GM06990 (cell line): Measurements from ENCODE around the gene PRKCZ.

Experiments used
- DNase-seq: peaks from one replicate; pipeline ENCODE4 v3.0.0-alpha.2; 2011; ENCODE audit not compliant: insufficient read length; ENCODE audit errors: extremely low read depth
- H3K27me3 ChIP-seq: replicated peaks from 2 replicates; pipeline ENCODE4 v1.6.0; 2011; ENCODE audit warnings: low read length; ENCODE audit not compliant: control insufficient read depth, insufficient read depth
- H3K36me3 ChIP-seq: 2 replicates; pipeline ENCODE4 v1.5.1; 2011; ENCODE audit warnings: low read length; ENCODE audit not compliant: control insufficient read depth, insufficient read depth
- H3K4me3 ChIP-seq: replicated peaks from 2 replicates; pipeline ENCODE4 v1.5.1; 2011; ENCODE audit warnings: low read depth, mild to moderate bottlenecking, control low read depth, low read length
- TF ChIP-seq, protein P1 (sequence below): IDR thresholded peaks from 2 replicates; pipeline ENCODE4 v1.5.1; 2011; ENCODE audit warnings: low read length, control low read depth, mild to moderate bottlenecking, inconsistent platforms; ENCODE audit not compliant: insufficient read depth, poor library complexity, severe bottlenecking

Gene PRKCZ

DNA sequence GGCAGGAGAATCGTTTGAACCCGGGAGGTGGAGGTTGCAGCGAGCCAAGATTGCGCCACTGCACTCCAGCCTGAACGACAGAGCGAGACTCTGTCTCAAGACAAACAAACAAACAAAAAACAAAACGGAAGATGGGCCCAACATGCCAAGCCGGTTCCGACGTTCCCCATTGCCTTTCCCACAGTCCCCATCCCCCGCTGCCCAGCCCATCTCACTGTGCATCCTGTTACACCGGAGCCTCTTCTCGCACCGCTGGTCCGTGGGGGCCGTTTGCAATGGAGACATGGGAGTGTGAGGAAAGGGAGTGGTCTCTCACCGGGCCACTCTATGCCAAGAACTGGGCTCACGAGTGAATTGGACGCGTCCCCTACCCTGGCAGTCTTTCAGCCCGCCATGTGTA lies 45.4 kb upstream of the PRKCZ start:
- Histone ChIP-seq H3K36me3 (no peaks in the 10 kb centered on the region), H3K4me3 (no peak overlapping the region), H3K27me3 (no peaks in the 10 kb centered on the region)
- DNase-seq = no peak
- TF ChIP-seq, protein P1, sequence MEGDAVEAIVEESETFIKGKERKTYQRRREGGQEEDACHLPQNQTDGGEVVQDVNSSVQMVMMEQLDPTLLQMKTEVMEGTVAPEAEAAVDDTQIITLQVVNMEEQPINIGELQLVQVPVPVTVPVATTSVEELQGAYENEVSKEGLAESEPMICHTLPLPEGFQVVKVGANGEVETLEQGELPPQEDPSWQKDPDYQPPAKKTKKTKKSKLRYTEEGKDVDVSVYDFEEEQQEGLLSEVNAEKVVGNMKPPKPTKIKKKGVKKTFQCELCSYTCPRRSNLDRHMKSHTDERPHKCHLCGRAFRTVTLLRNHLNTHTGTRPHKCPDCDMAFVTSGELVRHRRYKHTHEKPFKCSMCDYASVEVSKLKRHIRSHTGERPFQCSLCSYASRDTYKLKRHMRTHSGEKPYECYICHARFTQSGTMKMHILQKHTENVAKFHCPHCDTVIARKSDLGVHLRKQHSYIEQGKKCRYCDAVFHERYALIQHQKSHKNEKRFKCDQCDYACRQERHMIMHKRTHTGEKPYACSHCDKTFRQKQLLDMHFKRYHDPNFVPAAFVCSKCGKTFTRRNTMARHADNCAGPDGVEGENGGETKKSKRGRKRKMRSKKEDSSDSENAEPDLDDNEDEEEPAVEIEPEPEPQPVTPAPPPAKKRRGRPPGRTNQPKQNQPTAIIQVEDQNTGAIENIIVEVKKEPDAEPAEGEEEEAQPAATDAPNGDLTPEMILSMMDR = no peak

DNA sequence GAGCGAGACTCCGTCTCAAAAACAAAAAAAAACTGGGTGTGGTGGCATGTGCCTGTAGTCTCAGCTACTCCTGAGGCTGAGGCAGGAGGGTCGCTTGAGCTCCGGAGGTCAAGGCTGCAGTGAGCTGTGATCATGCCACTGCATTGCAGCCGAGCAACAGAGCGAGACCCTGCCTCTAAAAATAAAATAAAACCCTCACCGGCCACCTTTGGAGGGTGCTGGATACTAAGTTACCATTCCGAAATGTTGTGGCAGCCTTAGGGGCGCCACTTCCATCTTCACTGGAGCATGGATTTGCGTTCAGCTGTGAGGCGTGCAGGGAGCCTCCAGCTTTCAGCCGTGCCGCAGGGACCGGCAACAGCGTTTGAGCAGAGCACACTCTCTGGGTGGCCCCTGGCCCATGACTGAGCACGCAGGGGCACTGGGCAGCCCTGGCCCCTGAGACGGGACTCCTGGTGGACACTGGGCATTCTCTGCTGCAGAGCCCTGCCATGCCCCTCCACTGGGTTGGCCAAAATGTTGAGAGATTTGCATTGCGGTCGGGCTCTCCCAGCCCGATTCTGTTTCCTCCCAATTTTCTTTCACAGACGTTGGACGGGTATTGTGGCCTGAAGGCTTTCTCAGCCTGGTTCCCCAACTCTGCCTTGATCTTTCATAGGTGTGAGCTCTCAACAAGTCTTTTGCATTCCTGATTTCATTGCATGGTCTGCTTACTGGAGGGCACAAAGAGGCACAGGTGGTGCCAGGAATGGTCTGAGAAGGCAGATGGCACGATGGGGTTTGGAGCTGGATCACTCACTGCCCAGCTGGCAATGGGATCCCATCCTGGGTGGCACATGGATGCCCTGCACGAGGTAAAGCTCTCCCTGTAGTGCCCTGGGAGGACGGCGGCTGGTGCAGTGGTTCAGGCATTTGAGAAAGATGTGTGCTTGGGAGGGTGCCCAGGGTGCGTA lies 40.8 kb upstream of the PRKCZ start:
- H3K4me3 ChIP-seq = no peak overlapping the region
- TF ChIP-seq, protein P1 = no peak
- no peaks in the 10 kb centered on the region for H3K27me3 ChIP-seq
- DNase-seq = no peak
- H3K36me3 ChIP-seq = no peaks in the 10 kb centered on the region

DNA sequence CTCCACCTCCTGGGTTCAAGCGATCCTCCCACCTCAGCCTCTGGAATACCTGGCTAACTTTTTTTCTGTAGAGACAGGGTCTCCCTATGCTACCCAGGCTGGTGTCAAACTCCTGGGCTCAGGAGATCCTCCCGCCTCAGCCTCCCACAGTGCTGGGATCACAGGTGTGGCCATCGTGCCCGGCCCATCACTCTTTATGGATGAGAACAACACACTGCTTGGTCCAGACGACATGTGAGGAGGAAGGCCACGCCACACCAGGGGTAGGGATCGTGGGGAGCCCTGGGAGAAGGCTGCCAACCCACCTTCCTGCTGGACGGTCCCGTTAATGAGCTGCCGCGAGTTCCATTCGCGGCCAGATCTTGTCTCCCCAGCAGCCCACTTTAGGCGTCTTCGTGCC lies 36.0 kb upstream of the PRKCZ start:
- TF ChIP-seq, protein P1 = no peak
- no peak for DNase-seq
- Histone ChIP-seq H3K4me3 (no peak overlapping the region), H3K27me3 (peaks cover 3% of the 10 kb centered on the region), H3K36me3 (no peaks in the 10 kb centered on the region)

DNA sequence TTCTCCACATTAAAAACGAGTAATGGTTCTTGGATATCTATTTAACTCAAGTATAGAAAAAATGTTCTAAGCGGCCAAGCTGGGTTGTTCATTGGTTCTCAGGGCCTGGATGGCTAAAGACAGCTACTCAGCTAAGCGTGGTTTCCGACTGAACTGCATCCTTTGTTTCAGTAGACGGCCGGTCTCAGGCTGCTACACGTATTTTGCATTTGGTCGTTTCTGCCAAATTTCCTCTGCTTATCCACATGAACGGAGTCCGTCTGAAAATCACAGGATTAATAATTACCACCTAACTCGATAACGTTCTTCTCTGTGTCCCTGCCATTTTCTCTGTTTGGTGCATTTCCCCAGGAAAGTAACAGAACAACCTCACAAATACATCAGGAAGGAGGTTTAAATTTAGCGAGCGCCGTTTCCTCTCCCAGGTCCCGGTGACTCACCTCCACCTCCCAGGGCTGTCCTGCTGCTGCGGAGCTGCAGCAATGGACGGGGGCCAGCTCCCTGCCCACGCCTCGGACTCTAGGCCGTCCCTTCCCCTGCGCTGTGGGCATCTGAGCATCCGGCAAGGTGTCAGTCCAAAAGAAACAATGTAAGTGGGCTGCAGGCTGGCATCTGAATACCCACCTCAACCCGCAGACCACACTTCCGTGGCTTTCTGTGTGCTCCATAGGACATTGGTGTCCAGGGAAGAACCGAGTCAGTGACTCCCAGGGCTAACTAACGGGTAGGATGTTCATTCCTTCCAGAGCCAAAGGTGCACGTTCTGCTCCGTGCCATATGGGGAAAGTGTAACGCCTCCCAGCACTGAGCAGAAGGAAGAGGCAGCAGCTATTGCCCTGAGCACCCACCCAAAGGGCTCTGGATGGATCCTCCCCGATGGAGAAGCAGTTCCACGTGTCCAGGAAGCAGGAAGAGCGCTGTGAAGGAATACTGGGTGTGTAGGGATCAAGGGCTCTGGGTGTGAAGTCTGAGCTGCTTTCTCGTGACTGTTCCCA lies 35.2 kb upstream of the PRKCZ start:
- H3K36me3 ChIP-seq = no peaks in the 10 kb centered on the region
- H3K27me3 ChIP-seq = peaks cover 3% of the 10 kb centered on the region
- H3K4me3 ChIP-seq = no peak overlapping the region
- no peak for DNase-seq
- TF ChIP-seq, protein P1 = no peak

DNA sequence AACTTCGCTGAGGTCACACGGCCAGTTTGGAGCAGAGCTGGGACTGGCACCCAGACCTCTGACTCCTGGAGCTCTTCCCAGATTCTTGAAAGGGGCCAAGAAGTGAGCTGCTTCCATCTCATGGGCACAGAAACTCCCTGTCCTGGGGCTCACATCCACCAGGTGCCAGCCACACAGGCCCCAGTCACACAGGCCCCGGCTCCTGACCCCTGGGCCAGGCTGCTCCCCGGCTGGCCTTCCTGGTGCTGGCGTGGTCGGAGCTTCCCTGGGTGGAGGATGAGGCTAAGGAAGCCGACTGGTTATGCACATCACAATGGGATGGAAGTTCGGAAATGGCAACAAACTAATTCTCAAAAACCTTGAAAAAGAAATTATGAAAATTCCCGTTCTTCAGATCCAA lies 34.1 kb upstream of the PRKCZ start:
- TF ChIP-seq, protein P1 = no peak
- peaks cover 3% of the 10 kb centered on the region for H3K27me3 ChIP-seq
- no peak for DNase-seq
- H3K4me3 ChIP-seq = no peak overlapping the region
- H3K36me3 ChIP-seq = no peaks in the 10 kb centered on the region
